Thoracic aorta (tissue), 2 donors: ENCODE data around the gene TEK. TPM values are rescaled to one million over a fixed set of nuclear protein-coding genes. Genes with fewer than 3 reads are reported as not detected.
A peak's percentile ranks its signal among the peaks of the same experiment; 100 is the strongest.

Experiments used
- ATAC-seq: fragments of 150-250 bp; one replicate; pipeline ENCODE4 v1.8.0; 2017; ENCODE audit warnings: low read depth; ENCODE audit not compliant: insufficient number of reproducible peaks, low FRiP score
- DNase-seq: peaks from one replicate; pipeline ENCODE4 v3.0.0-alpha.2; 2020; ENCODE audit warnings: low spot score
- H3K27ac ChIP-seq, 2 donors: fragments of 200-600 bp; sonication (generic); 1 replicate in 1 of 2; 2 replicates in 1 of 2; pipeline ENCODE4 v1.5.1; 2016; ENCODE audit warnings: mild to moderate bottlenecking in 2 of 2, moderate library complexity in 2 of 2
- H3K27me3 ChIP-seq: fragments of 200-600 bp; sonication (generic); replicated peaks from 2 replicates; pipeline ENCODE4 v1.6.0; 2016; ENCODE audit warnings: mild to moderate bottlenecking; ENCODE audit not compliant: insufficient read depth
- H3K36me3 ChIP-seq: fragments of 200-600 bp; sonication (generic); one replicate; pipeline ENCODE4 v1.5.1; 2016
- H3K4me1 ChIP-seq, 2 donors: fragments of 200-600 bp; sonication (generic); 1 replicate in 1 of 2; 2 replicates in 1 of 2; pipeline versions ENCODE4 v1.5.1 to v1.6.0; 2016; ENCODE audit warnings: low read depth in 2 of 2, mild to moderate bottlenecking in 1 of 2; ENCODE audit not compliant: control insufficient read depth in 1 of 2
- H3K4me3 ChIP-seq: fragments of 200-600 bp; sonication (generic); 2 replicates; pipeline ENCODE4 v1.5.1; 2016; ENCODE audit warnings: mild to moderate bottlenecking
- H3K9me3 ChIP-seq: fragments of 200-600 bp; sonication (generic); 2 replicates; pipeline ENCODE4 v1.5.1; 2016
- total RNA-seq, 2 donors: library from RNA; depleted of rRNA; stranded (reverse); fragments of >200 nt; gene quantifications; one replicate each; pipeline versions ENCODE4 v1.1.0 to v1.2.3, GENCODE V29; 2016
- TF ChIP-seq, protein P1 (sequence below): fragments of 200-600 bp; sonication (generic); IDR thresholded peaks from one replicate; pipeline ENCODE4 v1.5.1; 2019; ENCODE audit warnings: antibody characterized with exemption

The TEK gene
- total RNA-seq, 2 donors from 2014 or later, result 8.4 to 14.9 TPM

DNA sequence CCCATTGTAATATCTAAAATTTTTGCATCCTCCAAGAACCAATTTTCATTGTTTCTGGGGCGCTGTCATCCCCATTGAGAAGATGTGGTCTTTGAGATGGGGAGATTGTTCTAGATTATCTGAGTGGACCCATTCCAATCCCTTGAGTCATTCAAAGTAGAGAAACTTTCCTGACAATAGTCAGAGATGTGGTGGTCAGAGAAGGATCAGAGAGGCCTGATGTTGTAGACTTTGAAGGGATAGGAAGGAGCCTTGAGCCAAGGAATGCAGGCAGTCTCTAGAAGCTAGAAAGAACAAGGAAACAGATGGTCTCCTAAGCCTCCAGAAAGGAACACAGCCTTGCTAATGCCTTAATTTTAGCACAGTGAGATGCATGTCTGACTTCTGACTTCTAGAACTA is 80.4 kb downstream of the TEK start:
- Histone ChIP-seq H3K4me3 (no peak overlapping the region), H3K27ac (no peak overlapping the region), H3K9me3 (no peaks in the 10 kb centered on the region), H3K27me3 (no peaks in the 10 kb centered on the region), H3K36me3 (no peaks in the 10 kb centered on the region), H3K4me1 (peaks cover 15 to 29% of the 10 kb centered on the region in 2 donors)
- no peak for DNase-seq
- no peak for ATAC-seq
- TF ChIP-seq, protein P1, sequence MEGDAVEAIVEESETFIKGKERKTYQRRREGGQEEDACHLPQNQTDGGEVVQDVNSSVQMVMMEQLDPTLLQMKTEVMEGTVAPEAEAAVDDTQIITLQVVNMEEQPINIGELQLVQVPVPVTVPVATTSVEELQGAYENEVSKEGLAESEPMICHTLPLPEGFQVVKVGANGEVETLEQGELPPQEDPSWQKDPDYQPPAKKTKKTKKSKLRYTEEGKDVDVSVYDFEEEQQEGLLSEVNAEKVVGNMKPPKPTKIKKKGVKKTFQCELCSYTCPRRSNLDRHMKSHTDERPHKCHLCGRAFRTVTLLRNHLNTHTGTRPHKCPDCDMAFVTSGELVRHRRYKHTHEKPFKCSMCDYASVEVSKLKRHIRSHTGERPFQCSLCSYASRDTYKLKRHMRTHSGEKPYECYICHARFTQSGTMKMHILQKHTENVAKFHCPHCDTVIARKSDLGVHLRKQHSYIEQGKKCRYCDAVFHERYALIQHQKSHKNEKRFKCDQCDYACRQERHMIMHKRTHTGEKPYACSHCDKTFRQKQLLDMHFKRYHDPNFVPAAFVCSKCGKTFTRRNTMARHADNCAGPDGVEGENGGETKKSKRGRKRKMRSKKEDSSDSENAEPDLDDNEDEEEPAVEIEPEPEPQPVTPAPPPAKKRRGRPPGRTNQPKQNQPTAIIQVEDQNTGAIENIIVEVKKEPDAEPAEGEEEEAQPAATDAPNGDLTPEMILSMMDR, result no peak

DNA sequence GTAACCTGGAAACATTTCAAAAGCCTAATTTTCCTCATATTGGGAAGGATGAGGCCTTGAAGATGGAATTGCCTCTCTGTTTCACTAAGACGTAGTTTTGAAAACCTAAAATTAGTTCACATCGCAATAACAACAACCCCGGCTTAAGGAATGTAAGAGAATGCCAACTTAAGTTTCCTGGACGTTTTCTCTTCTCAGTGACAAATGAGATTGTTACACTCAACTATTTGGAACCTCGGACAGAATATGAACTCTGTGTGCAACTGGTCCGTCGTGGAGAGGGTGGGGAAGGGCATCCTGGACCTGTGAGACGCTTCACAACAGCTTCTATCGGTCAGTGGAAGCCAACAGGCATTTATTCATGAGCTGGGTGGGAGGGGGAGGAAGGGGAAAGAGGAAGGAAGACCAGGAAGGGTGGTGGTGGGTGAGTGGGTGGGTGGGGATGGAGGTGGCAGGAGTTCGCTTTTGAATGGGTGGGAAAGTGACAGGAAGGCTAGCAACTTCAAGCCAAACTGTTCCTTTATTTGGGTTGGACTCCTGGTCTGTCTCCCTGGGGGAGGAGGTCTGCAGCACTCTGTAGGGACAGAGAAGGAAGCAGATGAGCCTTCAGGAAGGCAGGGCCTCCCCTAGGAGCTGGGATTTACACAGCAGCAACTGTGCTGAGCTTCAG is 83.4 kb downstream of the TEK start:
- Histone ChIP-seq H3K9me3 (no peaks in the 10 kb centered on the region), H3K27me3 (no peaks in the 10 kb centered on the region), H3K36me3 (no peaks in the 10 kb centered on the region), H3K4me1 (peaks cover 22 to 36% of the 10 kb centered on the region in 2 donors), H3K4me3 (peak overlapping the region; percentile 30), H3K27ac (peak overlapping the region; percentile 28 to 61)
- ATAC-seq, result peak; percentile 21
- TF ChIP-seq, protein P1, result no peak
- DNase-seq, result no peak

DNA sequence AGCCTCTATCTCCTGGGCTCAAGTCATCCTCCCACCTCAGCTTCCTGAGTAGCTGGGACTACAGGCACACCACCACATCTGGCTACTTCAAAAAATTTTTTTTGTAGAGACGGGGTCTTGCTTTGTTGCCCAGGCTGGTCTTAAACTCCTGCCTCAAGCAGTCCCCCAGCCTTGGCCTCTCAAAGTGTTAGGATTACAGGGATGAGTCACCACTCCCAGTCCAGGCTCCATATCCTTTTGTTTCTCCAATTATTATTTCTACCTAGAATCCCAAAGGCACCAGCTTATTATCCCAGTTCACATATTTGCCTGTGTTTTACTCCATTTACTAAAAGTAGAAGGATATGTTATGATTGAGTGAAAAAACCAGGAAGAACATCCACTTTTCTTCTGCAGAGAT is 84.9 kb downstream of the TEK start:
- no peaks in the 10 kb centered on the region for H3K27me3 ChIP-seq
- DNase-seq (no peak), ATAC-seq (no peak)
- H3K4me1 ChIP-seq, result peaks cover 22 to 36% of the 10 kb centered on the region in 2 donors
- no peaks in the 10 kb centered on the region for H3K9me3 ChIP-seq
- H3K4me3 ChIP-seq, result no peak overlapping the region
- H3K27ac ChIP-seq, result peak overlapping the region in 1 of 2 donors; percentile 61
- H3K36me3 ChIP-seq, result no peaks in the 10 kb centered on the region
- TF ChIP-seq, protein P1, result no peak

DNA sequence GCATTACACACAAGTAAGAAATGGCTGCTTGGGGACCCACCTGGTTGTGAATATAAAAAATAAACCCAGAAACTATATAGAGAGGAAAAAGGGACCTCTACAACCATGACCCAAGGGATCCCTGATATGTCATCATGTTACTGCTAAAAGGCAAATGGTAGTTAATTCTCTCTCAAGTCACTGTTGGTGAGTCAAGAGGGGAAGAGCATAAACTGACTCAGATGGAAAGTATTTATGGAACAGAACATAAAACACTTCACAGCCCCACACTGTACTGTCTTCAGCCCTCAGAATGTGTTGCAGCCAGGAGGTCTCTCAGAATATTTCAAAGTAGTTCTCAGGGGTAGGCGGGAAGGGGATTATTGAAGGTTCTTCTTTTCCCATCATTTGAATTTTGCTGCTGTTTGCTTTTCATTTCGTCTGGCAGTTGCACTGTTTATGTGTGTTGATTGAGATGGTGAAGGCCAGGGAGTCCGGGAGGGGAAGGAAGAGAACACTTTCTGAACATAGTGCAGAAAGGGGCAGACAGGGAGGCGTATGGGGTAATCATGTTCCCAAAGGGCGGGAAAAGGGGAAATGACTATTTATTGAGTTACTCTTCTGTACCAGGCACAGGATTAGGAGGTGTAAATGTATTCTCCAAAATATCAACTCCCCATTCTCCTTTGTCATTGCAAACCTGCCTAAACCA is 85.5 kb downstream of the TEK start:
- H3K36me3 ChIP-seq, result no peaks in the 10 kb centered on the region
- TF ChIP-seq, protein P1, result no peak
- H3K4me1 ChIP-seq, result peaks cover 22 to 36% of the 10 kb centered on the region in 2 donors
- H3K27me3 ChIP-seq, result no peaks in the 10 kb centered on the region
- H3K27ac ChIP-seq, result peak overlapping the region in 1 of 2 donors; percentile 61
- DNase-seq (no peak), ATAC-seq (peak; percentile 62)
- no peaks in the 10 kb centered on the region for H3K9me3 ChIP-seq
- H3K4me3 ChIP-seq, result peak overlapping the region; percentile 46

DNA sequence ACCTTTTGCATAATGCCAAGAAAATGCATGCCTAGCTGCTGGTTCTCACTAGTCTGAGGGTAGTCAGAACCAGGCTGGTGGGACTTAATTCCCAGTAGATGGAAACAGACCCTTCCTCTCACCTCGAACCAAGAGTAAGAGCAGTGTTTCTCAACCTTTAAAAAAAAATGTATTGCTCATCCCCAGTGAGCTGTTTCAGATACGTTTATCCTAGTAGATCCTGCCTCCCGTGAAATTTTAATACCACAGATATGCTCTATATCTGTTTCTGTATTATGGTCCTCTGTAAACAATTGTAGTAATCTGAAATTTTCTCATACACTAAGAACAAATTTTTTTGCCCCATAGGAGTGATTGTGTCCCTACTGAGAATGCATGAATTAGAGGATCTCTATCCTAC is 86.2 kb downstream of the TEK start:
- TF ChIP-seq, protein P1, result no peak
- H3K36me3 ChIP-seq, result no peaks in the 10 kb centered on the region
- no peak for ATAC-seq
- no peak for DNase-seq
- no peaks in the 10 kb centered on the region for H3K9me3 ChIP-seq
- H3K27me3 ChIP-seq, result no peaks in the 10 kb centered on the region
- peaks cover 22 to 36% of the 10 kb centered on the region in 2 donors for H3K4me1 ChIP-seq
- peak overlapping the region; percentile 46 for H3K4me3 ChIP-seq
- peak overlapping the region in 1 of 2 donors; percentile 61 for H3K27ac ChIP-seq
